Activated CD4-positive, alpha-beta T cell treated with anti-CD3 and anti-CD28 coated beads for 36 hours (primary cell): ENCODE results near the gene SCTR. TPM values are rescaled to one million over a fixed set of nuclear protein-coding genes. Genes with fewer than 3 reads are reported as not detected.

Source experiments
- ATAC-seq: fragments of 200-7000 bp; cut with Tn5 transposase; one replicate; pipeline ENCODE4 v1.10.0; 2021; ENCODE audit warnings: mild to moderate bottlenecking, moderate library complexity
- CTCF ChIA-PET: fragments of 350-600 bp; sonication (Branson Sonifier 250); formaldehyde crosslinking; loops from one replicate; lab custom pipeline; 2021; ENCODE audit warnings: antibody characterized with exemption; lab: Charles Lee
- POLR2A ChIA-PET: fragments of 350-600 bp; sonication (Branson Sonifier 250); formaldehyde crosslinking; loops from one replicate; lab custom pipeline; 2021; ENCODE audit warnings: antibody characterized with exemption, inconsistent platforms; lab: Charles Lee
- DNase-seq: peaks from one replicate; pipeline ENCODE4 v3.0.0-alpha.2; 2020
- H3K27ac Mint-ChIP-seq: one replicate; pipeline ENCODE4 v1.8.0; 2021; ENCODE audit warnings: mixed read lengths
- H3K27me3 Mint-ChIP-seq: one replicate; pipeline ENCODE4 v1.8.0; 2021; ENCODE audit warnings: mixed read lengths
- H3K36me3 Mint-ChIP-seq: one replicate; pipeline ENCODE4 v1.8.0; 2021; ENCODE audit warnings: low read depth, mixed read lengths
- H3K4me1 Mint-ChIP-seq: one replicate; pipeline ENCODE4 v1.8.0; 2021; ENCODE audit warnings: mixed read lengths
- H3K4me3 Mint-ChIP-seq: one replicate; pipeline ENCODE4 v1.8.0; 2021; ENCODE audit warnings: mild to moderate bottlenecking, moderate library complexity, mixed read lengths
- H3K9me3 Mint-ChIP-seq: one replicate; pipeline ENCODE4 v1.8.0; 2021; ENCODE audit warnings: low read depth, mixed read lengths
- intact Hi-C, 2 experiments: fragments of 100-400 bp; cut with DNase I in 1 of 2; cut with micrococcal nuclease in 1 of 2; formaldehyde crosslinking; loops; one replicate each; pipeline versions ENCODE4 v1.14.2 to v1.15.1; 2022 to 2024; cut with DNase I, micrococcal nuclease
- total RNA-seq, 2 experiments: library from RNA; stranded (reverse); gene quantifications; one replicate each; pipeline ENCODE4 v1.2.3, GENCODE V29; 2021

The SCTR gene
- total RNA-seq, 2 experiments from 2014 or later: not detected

DNA sequence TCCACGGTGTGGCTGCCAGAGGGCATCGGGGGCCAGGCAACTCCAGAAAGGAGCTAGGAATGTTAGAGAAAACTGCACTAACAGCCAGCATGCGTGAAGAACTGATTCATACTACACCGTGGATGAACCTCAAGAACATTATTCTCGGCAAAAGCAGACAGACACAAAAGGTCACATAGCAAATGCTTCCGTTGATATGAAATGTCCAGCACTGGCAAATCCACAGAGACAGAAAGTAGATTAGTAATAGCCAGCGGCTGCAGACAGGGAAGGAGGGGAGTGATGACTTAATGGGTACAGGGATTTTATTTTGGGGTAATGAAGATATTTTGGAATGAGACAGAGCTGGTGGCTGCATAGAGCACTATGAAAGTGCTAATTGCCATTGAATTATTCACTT lies 37.4 kb downstream of the SCTR start:
- peaks cover 10% of the 10 kb centered on the region for H3K27me3 Mint-ChIP-seq
- H3K4me3 Mint-ChIP-seq: no peak overlapping the region
- H3K4me1 Mint-ChIP-seq: no peaks in the 10 kb centered on the region
- no peaks in the 10 kb centered on the region for H3K9me3 Mint-ChIP-seq
- no peak overlapping the region for H3K27ac Mint-ChIP-seq
- ChIA-PET POLR2A (no interaction called here), CTCF (interaction anchor here (0.6 to 2.6 kb wide), 5 partner anchors 10 to 1199 kb away, joined by 3 to 6 read pairs (median 3); no protein-coding TSS in a partner anchor)
- ATAC-seq: no peak
- no peaks in the 10 kb centered on the region for H3K36me3 Mint-ChIP-seq
- intact Hi-C loops: no loop called here
- DNase-seq: no peak

DNA sequence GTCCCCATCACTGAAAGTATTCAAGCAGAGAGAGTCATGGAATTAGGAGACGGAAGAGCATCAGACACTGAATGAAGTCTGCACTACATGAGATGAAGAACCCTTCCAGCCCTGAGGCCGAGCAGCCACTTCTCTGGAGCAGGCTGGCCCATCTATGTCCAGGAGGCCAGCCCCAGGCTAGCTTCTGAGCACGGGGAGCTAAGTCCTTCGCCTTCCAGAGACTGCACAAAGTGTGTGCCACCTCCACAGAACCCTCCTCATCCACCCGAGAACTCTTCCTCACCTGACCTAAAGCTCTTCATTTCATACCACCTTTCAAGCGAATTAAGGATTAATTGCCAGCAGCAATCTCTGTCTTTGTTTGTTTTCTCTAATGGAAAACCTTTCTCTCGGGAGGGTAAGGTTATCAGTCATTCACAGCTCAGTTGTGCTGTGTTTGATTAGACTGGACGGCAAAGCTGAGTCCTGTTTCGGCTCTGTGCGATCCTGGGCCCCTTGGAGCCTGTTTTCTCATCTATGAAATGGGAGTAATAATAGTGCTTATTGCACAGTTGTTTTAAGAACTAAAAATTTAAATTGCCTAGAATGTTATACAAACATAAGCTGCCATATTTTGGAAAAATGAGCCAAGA lies 38.0 kb downstream of the SCTR start:
- intact Hi-C loops: no loop called here

DNA sequence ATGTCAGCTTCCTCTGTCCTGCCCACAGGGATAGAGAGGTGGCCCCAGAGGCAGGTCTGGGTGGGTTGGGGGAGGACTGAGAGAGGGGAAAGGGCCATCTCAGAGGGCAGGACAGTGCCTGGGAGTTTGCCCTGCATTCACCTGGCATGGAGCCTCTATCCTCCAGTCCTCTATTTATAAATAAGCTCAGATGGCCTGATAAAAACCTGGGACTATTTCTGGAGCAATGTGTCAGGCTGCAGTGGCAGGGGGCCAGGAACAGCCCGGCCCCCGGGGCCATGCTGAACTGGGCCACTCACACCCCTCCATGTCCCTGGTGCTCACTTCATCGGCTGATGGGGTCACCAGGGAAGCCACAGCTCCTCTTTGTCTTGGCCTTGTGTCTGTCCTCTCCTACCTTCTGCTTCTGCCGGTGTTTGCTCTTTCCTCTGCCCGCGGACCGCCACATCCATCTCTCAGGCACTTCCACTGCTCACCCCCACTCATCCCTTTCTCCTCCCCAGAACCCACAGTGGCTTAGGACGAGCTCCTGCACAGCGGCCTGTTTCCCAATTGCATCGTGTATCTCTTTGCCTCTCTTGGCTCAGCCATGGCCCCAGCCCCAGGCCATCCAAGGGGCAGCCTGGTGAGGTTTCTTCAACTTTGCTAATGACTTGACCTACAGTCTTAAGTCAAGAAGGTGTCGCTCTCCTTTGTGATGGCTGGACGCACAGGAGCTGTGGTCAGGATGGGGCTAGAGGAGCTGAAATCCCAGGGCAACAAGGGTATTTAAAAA lies 38.8 kb downstream of the SCTR start:
- DNase-seq (no peak), ATAC-seq (no peak)
- Mint-ChIP-seq H3K27me3 (peaks cover 10% of the 10 kb centered on the region), H3K36me3 (no peaks in the 10 kb centered on the region), H3K4me3 (no peak overlapping the region), H3K4me1 (no peaks in the 10 kb centered on the region), H3K27ac (no peak overlapping the region), H3K9me3 (no peaks in the 10 kb centered on the region)
- POLR2A ChIA-PET: no interaction called here
- intact Hi-C loops: no loop called here
- CTCF ChIA-PET: interaction anchor here (0.6 to 2.6 kb wide), 5 partner anchors 9 to 61 kb away, joined by 3 to 6 read pairs (median 3); no protein-coding TSS in a partner anchor

More for the DNA sequence above, 38.0 kb downstream of the SCTR start:
- no peaks in the 10 kb centered on the region for H3K36me3 Mint-ChIP-seq
- CTCF ChIA-PET: interaction anchor here (0.6 to 2.6 kb wide), 5 partner anchors 10 to 432 kb away, joined by 3 to 6 read pairs (median 3); no protein-coding TSS in a partner anchor
- no peaks in the 10 kb centered on the region for H3K9me3 Mint-ChIP-seq
- ATAC-seq (no peak), DNase-seq (no peak)
- POLR2A ChIA-PET: no interaction called here
- H3K4me1 Mint-ChIP-seq: no peaks in the 10 kb centered on the region
- peaks cover 10% of the 10 kb centered on the region for H3K27me3 Mint-ChIP-seq
- H3K4me3 Mint-ChIP-seq: no peak overlapping the region
- H3K27ac Mint-ChIP-seq: no peak overlapping the region

DNA sequence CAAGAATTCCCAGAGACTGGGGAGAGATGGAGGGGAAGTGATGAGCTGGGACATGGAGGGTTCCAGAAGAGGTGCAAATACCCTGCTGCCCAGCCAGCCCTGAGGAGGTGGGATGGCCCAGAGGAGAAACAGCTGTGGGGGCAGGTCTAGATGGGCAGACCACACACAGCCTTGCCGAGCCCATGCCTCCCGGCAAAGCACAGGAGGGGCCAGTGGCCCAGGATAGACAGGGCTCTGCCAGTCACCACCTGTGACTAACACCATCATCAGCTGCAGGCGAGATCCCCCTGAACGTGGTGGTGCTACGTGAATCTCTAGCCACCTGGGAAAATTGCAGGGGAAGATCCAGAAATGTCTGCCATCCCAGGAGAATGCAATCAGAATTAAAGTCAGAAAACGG lies 39.4 kb downstream of the SCTR start:
- CTCF ChIA-PET: interaction anchor here (0.6 to 2.6 kb wide), 2 partner anchors 8 to 61 kb away, joined by 3 to 6 read pairs; no protein-coding TSS in a partner anchor
- Mint-ChIP-seq H3K4me3 (no peak overlapping the region), H3K27me3 (peaks cover 10% of the 10 kb centered on the region), H3K4me1 (no peaks in the 10 kb centered on the region), H3K9me3 (no peaks in the 10 kb centered on the region), H3K27ac (no peak overlapping the region), H3K36me3 (no peaks in the 10 kb centered on the region)
- DNase-seq: no peak
- intact Hi-C loops: no loop called here
- ATAC-seq: no peak
- POLR2A ChIA-PET: no interaction called here

DNA sequence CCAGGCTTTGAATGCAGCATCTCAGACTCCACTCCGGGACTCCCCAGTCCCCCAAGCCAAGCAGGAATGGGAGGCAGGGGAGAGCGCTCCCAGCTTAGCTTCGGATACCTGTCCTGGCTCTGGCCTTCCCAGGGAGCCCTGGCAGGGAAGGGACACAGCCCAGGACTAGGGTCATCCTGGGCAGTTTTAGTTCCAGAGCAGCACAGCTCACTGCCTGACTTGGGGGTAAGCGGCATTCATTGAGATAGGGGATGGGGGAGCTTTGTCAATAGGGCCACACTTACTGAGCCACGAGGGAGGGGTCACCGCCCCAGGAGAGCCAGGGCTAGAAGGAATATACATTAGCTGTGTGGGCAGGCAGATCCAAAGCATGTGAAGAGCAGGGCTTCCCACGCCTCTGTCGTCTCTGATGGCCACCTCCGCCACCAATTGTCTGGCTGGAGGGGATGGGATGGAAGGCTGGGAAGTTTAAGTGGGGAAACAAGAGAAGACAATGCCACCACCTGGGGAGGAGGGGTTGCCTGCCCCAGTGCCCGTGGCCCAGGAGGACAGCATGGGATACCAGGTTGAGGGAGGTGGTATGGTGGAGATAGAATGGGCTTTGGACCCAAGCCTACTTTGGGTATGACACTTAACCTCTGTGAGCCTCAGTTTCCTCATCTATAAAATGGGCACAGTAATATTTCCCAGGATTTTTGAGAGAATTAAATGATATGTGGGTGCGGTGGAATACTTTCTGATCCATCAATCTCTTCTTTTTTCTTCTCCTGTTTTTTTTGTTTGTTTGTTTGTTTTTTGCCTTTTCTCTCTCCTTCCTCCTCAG lies 40.2 kb downstream of the SCTR start:
- POLR2A ChIA-PET: no interaction called here
- CTCF ChIA-PET: no interaction called here
- intact Hi-C loops: no loop called here
- ATAC-seq (no peak), DNase-seq (no peak)
- no peaks in the 10 kb centered on the region for H3K36me3 Mint-ChIP-seq
- H3K27me3 Mint-ChIP-seq: peaks cover 10% of the 10 kb centered on the region
- H3K9me3 Mint-ChIP-seq: no peaks in the 10 kb centered on the region
- no peak overlapping the region for H3K4me3 Mint-ChIP-seq
- H3K4me1 Mint-ChIP-seq: no peaks in the 10 kb centered on the region
- H3K27ac Mint-ChIP-seq: no peak overlapping the region

DNA sequence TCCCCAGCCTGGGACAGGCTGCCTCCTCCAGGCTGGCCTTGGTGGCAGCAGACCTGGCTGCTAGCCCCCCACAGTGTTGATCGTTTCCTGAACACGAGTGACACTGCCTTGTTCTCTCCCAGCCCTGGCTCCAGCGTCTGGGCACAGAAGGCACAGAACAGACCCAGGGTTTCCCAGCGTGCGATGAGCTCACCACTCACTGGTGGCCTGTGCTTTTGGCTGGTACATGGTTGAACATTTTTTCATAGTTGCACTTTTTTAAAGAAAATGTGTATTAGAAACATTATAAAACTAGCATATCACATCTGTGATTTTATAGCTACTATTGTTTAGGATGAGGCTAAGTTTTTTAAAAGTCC lies 40.9 kb downstream of the SCTR start:
- no peaks in the 10 kb centered on the region for H3K4me1 Mint-ChIP-seq
- H3K4me3 Mint-ChIP-seq: no peak overlapping the region
- peaks cover 10% of the 10 kb centered on the region for H3K27me3 Mint-ChIP-seq
- no peak for DNase-seq
- ChIA-PET CTCF (no interaction called here), POLR2A (no interaction called here)
- H3K36me3 Mint-ChIP-seq: no peaks in the 10 kb centered on the region
- H3K27ac Mint-ChIP-seq: no peak overlapping the region
- no peaks in the 10 kb centered on the region for H3K9me3 Mint-ChIP-seq
- ATAC-seq: no peak
- intact Hi-C loops: no loop called here

DNA sequence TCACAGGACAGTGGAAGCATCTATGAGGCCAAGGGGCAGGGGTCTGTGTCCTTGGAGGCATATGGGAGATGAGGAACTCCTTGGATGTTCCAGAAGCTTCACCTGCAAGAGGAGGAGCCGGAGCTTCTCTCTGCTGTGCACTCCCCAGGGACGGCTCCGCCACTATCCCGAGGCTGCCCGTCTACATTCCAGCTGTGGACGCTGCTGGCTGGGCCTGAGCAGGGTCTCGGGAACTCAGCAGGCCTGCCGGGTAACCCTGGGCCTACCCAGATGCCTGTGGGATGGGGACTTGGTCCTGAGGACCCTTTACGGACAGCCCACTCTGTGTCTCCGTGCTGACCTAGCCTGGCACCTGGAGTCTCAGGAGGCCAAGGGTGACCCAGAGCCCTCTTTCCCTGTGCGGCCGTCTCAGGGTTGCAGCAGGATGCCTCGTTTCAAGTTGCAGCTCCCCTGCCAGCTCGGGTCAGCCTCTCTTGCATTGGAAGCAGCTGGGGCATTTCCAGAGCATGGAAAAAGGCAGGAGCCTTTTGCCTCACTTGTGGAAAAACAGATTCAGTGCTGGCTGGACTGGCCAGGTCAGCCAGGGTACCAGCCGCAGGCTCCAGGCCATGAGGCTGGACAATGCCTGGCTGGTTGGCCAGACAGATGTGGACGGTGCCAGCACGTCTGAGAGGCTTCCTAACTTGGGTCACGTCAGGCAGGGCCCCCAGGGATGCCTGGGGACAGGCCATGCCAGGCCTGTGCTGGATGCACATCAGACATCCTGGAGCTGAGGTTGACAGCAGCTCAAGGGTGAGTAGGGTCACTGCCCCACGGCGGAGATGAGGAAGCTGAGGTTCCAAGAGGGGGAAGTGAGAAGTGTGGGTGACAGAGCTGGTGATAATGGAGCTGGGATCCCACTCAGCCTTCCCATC lies 41.5 kb downstream of the SCTR start:
- no peak for ATAC-seq
- Mint-ChIP-seq H3K36me3 (no peaks in the 10 kb centered on the region), H3K4me3 (no peak overlapping the region), H3K27ac (no peak overlapping the region), H3K4me1 (no peaks in the 10 kb centered on the region), H3K27me3 (peaks cover 10% of the 10 kb centered on the region), H3K9me3 (no peaks in the 10 kb centered on the region)
- POLR2A ChIA-PET: no interaction called here
- DNase-seq: no peak
- intact Hi-C loops: no loop called here
- CTCF ChIA-PET: no interaction called here

DNA sequence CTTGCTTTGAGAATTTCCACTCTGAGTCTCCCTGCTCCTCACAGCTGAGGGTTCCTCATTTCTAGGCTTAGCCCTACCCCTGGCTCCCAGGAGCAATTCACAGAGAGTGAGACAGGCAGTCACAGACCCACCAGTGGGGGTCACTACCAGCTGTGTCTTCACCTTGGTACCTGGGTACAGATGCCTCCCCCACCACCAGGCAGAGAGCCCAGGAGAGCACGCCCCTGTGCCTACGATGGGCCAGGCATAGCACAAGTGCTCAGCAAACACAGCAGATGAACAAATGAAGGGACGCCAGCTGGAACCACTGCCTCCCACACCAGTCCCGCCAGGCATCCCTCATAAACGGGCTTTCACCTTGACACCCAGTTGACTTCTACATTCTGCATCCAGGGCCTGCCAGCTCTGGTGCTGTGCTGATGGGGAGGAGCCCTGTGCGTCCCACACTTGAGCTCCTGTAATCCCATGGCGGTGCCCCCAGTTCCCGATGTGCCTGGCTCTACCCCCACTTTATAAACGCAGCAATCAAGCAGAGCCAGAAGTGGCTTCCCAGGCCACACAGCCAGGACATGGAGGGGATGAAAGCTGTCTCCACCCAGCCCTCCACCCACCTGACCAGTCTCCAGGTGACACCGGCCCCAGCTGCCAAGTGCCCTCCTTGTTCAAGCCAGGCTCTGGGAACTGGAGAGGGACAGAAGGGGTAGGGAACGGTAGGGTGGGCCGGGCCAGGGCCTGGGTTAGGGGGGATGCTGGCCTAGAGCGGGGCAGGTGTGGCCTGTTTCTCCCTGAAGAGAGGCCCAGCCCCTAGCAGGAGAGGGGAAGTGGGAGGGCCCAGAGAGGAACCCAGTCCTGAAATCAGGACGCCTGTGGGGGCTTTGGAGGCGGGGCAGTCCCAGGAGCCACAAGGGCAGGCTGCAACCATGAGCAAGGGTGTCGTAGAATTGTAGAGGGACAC lies 42.5 kb downstream of the SCTR start:
- H3K4me3 Mint-ChIP-seq: no peak overlapping the region
- no peak for DNase-seq
- no peak for ATAC-seq
- ChIA-PET CTCF (no interaction called here), POLR2A (no interaction called here)
- H3K4me1 Mint-ChIP-seq: no peaks in the 10 kb centered on the region
- no peaks in the 10 kb centered on the region for H3K36me3 Mint-ChIP-seq
- peaks cover 9% of the 10 kb centered on the region for H3K27me3 Mint-ChIP-seq
- no peaks in the 10 kb centered on the region for H3K9me3 Mint-ChIP-seq
- H3K27ac Mint-ChIP-seq: no peak overlapping the region
- intact Hi-C loops: no loop called here

DNA sequence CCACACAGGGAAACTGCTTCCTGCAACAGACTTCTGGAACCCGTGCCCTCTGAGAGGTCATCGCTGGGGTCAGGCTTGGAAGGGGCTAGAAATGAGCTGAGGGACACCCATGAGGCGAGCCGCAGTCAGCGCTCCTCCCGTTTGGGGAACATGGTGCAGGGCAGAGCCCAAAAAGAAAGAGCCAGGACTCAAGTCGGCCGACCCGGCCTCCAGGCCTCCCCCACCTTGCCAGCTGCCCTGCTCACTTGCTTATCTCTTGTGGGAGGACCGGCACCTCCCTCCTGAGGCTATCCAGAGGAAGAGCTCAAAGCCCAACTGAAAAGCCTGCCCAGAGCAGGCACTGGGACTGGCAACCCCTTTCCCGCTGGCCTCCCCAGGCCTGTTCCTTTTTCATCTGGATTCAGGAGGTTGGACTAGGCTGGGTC lies 43.6 kb downstream of the SCTR start:
- Mint-ChIP-seq H3K4me1 (no peaks in the 10 kb centered on the region), H3K9me3 (no peaks in the 10 kb centered on the region), H3K4me3 (no peak overlapping the region), H3K36me3 (no peaks in the 10 kb centered on the region), H3K27me3 (peaks cover 14% of the 10 kb centered on the region), H3K27ac (no peak overlapping the region)
- DNase-seq (no peak), ATAC-seq (no peak)
- CTCF ChIA-PET: no interaction called here
- intact Hi-C loops: no loop called here
- POLR2A ChIA-PET: no interaction called here

DNA sequence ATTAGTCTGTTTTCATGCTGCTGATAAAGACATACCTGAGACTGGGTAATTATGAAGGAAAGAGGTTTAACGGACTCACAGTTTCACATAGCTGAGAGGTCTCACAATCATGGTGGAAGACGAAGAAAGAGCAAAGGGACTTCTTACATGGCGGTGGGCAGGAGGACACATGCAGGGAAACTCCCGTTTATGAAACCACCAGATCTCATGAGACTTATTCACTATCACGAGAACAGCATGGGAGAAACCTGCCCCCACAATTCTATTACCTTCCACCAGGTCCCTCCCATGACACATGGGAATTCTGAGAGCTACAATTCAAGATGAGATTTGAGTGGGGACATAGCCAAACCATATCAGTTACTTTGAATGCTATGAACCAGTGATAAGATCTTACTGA lies 44.1 kb downstream of the SCTR start:
- no peak for DNase-seq
- intact Hi-C loops: no loop called here

More for the DNA sequence above, 44.1 kb downstream of the SCTR start:
- ATAC-seq: no peak
- ChIA-PET CTCF (interaction anchor here (0.7 to 1.0 kb wide), 2 partner anchors 10 to 18 kb away, joined by 3 read pairs; no protein-coding TSS in a partner anchor), POLR2A (no interaction called here)
- Mint-ChIP-seq H3K27me3 (peaks cover 12% of the 10 kb centered on the region), H3K36me3 (no peaks in the 10 kb centered on the region), H3K4me3 (no peak overlapping the region), H3K4me1 (no peaks in the 10 kb centered on the region), H3K9me3 (no peaks in the 10 kb centered on the region), H3K27ac (no peak overlapping the region)
